GM13976 (cell line): ENCODE results near the gene ABCB11.

Experiments
- DNase-seq: peaks from one replicate; pipeline ENCODE4 v3.0.0; 2012; ENCODE audit warnings: low spot score
- in situ Hi-C: fragments of 300-500 bp; cut with MboI; formaldehyde crosslinking; loops from one replicate; pipeline ENCODE4 v1.12.0; 2022; ENCODE audit warnings: low sequenced_read_pairs, mixed read lengths, inconsistent platforms; ENCODE audit not compliant: unreplicated experiment
- TF ChIP-seq, protein P1 (sequence below): IDR thresholded peaks from 2 replicates; pipeline ENCODE4 v1.5.1; 2012; ENCODE audit warnings: borderline replicate concordance, mild to moderate bottlenecking; ENCODE audit not compliant: insufficient read depth; ENCODE audit errors: extremely low read depth, missing control alignments, control extremely low read depth

ABCB11 gene

DNA sequence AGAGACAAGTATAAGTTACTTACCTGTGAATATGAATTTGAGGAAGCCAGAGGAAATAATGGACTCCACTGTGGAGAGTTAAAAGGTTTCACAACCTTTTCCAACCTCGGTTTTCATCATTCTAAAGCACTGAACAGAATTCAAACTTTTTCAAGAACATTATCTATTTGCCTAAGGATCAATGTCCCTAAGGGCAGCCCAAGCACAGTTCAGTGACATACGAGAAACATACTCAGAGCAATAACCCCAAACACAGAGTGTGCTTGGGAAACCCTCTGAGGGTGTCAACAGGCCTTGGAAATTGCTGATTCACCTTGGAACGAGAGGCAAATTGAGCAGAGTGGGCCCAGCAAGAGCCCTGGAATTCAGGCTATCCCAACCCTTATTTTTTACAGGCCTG, at the start of gene ABCB11:
ABCB11 (minus strand) TSS at position 123 of the 400 bp plus-strand sequence. CDS start 13,199 bp downstream, outside the sequence.
- in situ Hi-C loops = no loop called here
- no peak for DNase-seq
- TF ChIP-seq, protein P1, sequence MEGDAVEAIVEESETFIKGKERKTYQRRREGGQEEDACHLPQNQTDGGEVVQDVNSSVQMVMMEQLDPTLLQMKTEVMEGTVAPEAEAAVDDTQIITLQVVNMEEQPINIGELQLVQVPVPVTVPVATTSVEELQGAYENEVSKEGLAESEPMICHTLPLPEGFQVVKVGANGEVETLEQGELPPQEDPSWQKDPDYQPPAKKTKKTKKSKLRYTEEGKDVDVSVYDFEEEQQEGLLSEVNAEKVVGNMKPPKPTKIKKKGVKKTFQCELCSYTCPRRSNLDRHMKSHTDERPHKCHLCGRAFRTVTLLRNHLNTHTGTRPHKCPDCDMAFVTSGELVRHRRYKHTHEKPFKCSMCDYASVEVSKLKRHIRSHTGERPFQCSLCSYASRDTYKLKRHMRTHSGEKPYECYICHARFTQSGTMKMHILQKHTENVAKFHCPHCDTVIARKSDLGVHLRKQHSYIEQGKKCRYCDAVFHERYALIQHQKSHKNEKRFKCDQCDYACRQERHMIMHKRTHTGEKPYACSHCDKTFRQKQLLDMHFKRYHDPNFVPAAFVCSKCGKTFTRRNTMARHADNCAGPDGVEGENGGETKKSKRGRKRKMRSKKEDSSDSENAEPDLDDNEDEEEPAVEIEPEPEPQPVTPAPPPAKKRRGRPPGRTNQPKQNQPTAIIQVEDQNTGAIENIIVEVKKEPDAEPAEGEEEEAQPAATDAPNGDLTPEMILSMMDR = no peak

DNA sequence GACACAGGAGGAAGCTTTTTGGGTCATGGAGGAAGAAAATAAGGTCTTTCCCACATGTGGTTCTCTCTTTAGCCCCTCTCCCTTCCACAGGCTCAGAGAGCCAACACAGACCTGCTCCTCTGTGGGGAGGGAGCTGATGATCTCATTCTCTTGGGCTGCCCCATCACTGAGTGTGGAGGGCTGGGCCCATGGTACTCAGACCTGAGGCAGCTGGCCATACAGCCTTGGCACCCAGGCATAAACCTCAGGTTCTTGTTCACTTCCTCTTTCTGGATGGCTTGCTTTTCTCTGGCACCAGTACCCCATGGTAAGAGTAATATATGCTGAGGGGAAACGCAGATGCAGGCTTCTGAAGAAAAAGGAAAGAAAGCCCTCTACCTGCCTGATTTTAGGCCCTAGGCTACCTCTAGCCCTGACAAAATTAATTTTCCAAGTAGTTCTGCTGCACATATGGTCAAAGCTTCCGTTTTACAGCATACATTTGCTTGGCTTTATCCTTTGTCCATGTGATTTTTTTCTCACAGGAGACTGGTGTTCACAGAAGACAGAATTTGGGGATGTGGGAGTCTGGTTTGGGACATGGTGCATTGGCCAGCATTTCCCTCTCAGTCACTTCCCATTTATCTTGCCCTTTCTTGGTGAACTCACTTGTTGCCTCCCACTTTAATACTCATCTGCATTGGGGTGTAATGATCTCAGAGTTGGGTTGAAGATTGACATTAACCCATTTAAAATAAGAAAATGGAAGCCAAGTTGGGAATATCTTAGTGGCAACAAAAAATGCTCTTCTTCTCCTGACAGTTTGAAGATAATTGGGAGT, 49.3 kb upstream of the ABCB11 start:
- in situ Hi-C loops = no loop called here
- no peak for DNase-seq

DNA sequence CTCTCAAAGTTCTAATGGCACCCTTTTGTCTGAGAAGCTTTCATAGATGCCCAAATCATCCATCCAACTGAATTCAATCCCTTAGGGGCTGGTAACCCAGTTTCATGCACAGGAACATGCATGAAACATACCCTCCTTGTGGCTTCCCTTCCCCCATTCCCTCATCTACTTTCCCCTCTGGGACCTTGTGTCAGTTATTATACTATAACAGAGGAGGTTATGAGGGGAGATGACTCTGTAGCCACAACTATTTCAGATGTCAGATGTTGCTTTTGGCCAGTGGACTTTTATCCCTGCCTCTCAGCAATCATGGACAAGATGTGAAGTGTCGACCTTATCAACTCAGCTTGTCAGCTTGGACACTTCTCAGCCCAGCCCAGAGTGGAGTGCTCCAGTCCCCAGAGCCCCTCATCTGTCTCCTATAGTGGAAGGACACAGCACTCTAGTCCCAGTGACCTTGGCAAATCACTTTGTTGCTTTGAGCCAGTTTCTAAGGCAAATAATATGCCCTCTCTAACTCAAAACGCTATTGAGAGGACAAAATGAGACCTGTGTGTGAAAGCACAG, 46.6 kb upstream of the ABCB11 start:
- in situ Hi-C loops = no loop called here
- DNase-seq = no peak

More for the DNA sequence above, 49.3 kb upstream of the ABCB11 start:
- TF ChIP-seq, protein P1 = no peak

DNA sequence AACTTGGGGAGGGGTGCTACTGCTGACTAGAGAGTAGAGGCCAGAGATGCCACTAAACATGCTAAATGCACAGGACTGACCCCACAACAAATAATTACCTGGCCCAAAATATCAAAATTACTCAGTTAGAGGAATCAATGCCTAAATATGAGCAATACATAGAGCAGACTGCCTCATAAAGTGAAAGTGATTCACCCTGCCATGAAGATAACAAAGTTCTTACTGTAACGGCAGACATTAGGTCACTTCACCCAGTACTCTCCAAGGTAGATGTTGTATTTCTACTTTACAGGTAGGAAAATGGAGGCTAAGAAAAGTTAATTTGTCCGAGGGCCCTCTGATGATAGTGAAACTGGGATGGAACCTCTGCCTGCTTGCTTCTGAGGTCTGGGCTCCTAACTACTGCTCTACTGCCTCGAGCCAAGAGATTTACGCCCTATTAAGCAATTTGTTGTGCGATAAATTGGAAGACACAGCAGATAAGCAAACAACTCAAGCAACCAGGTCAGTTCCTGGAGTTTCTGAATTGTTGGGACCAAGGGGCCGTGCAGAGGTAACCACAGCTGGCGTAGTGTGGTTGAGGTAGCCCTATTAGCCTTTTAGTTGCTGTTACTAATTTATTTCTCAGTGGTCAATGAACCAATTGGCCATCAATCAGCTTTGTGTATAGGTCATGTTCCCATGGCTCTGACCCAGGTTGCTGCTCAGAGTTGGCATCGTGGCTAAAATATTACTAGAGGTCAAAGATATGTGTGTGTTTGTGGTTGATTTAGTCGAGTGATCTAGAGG, 43.0 kb upstream of the ABCB11 start:
- in situ Hi-C loops = no loop called here
- no peak for DNase-seq
- TF ChIP-seq, protein P1 = no peak

More for the DNA sequence above, 46.6 kb upstream of the ABCB11 start:
- TF ChIP-seq, protein P1 = no peak

DNA sequence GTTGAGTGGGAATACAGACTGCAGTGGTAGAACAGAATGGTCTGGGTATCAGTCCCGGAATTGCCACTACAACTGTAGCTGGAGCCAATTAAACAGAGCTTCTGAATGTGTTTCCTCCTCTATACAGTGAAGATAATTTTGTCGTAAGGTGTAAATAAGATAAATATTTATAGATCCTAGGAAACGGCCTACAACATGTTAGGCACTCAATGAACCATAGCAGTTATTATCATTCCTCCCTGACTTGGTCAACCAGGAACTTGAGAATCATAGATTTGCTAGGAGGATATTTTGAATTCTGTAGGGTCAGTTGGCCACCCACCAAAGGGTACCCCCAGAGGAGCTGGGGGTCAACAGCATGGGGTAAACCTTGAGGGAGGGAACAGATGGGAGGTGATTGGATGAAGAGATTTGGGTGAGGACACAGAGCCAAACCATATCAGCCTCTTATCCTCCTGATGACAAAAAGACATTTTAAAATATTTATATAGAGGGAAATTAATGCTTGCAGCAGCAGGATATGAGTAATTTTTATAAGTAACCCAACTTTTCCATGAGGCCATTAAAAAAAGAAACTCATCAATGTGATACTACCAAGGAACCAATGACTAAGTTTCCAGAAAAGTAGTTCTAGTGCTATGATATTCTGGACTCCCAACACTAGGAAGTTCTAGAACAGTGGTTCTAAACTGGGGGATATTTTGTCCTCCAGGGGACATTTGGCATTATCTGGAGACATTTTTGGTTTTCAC, 42.3 kb upstream of the ABCB11 start:
- in situ Hi-C loops = no loop called here
- DNase-seq = no peak
- TF ChIP-seq, protein P1 = no peak
